Activated T-cell treated with anti-CD3 and anti-CD28 coated beads, Interleukin-2, amount 50 U/mL, for 72 hours (primary cell): ENCODE measurements around the gene TFE3. TPM values are rescaled to one million over a fixed set of nuclear protein-coding genes. Genes with fewer than 3 reads are reported as not detected.

Experiments
- ATAC-seq, 2 donors: fragments of 150-1000 bp; cut with Tn5 transposase; replicated peaks in 1 of 2; 2 replicates each; pipeline ENCODE4 v1.10.0; 2021; ENCODE audit warnings: moderate library complexity in 2 of 2, mild to moderate bottlenecking in 1 of 2
- DNase-seq, 2 donors: peaks; one replicate each; pipeline ENCODE4 v3.0.0; 2021 to 2022; ENCODE audit warnings: mixed read lengths in 1 of 2
- H3K27ac Mint-ChIP-seq: one replicate; pipeline ENCODE4 v1.8.0; 2022; ENCODE audit warnings: mild to moderate bottlenecking, moderate library complexity, mixed read lengths
- H3K27me3 Mint-ChIP-seq: one replicate; pipeline ENCODE4 v1.8.0; 2022; ENCODE audit warnings: low read depth, mixed read lengths
- H3K36me3 Mint-ChIP-seq, 2 donors: one replicate each; pipeline ENCODE4 v1.8.0; 2022; ENCODE audit warnings: mixed read lengths in 2 of 2, mild to moderate bottlenecking in 1 of 2; ENCODE audit not compliant: insufficient read depth in 2 of 2
- H3K4me1 Mint-ChIP-seq: one replicate; pipeline ENCODE4 v1.8.0; 2022; ENCODE audit warnings: low read depth, mixed read lengths
- H3K4me3 Mint-ChIP-seq, 2 donors: one replicate each; pipeline ENCODE4 v1.8.0; 2022; ENCODE audit warnings: mild to moderate bottlenecking in 2 of 2, mixed read lengths in 2 of 2, moderate library complexity in 2 of 2
- H3K9me3 Mint-ChIP-seq, 2 donors: one replicate each; pipeline ENCODE4 v1.8.0; 2022; ENCODE audit warnings: mixed read lengths in 2 of 2
- total RNA-seq, 2 donors: library from RNA; stranded (reverse); gene quantifications; one replicate each; pipeline ENCODE4 v1.2.3, GENCODE V29; 2022

The TFE3 gene
- total RNA-seq, 2 donors from 2014 or later, result 38.8 to 44.8 TPM

- Mint-ChIP-seq H3K9me3 (peaks cover 2 to 5% of the 10 kb centered on the region in 2 donors), H3K27me3 (peaks cover 28% of the 10 kb centered on the region), H3K36me3 (peaks cover 0 to 9% of the 10 kb centered on the region in 2 donors), H3K4me1 (peaks cover 26% of the 10 kb centered on the region), H3K27ac (peak overlapping the region; percentile 96), H3K4me3 (peak overlapping the region; percentile 78 to 89)
- DNase-seq (no peak), ATAC-seq (no peak)
Observed at GRCh38 chrX:49054073-49054762, 11.1 kb upstream of the TFE3 start.

GRCh38 chrX:49053223-49054072, 10.3 kb upstream of the TFE3 start:
- peaks cover 2 to 5% of the 10 kb centered on the region in 2 donors for H3K9me3 Mint-ChIP-seq
- peaks cover 26% of the 10 kb centered on the region for H3K4me1 Mint-ChIP-seq
- H3K36me3 Mint-ChIP-seq, result peaks cover 0 to 9% of the 10 kb centered on the region in 2 donors
- peaks cover 28% of the 10 kb centered on the region for H3K27me3 Mint-ChIP-seq
- ATAC-seq (peak; percentile 91 to 92), DNase-seq (peak; percentile 79 to 81)
- H3K27ac Mint-ChIP-seq, result peak overlapping the region; percentile 97
- H3K4me3 Mint-ChIP-seq, result peak overlapping the region; percentile 78 to 89

GRCh38 chrX:49043987-49044281, 777 bp upstream of the TFE3 start:
- no peaks in the 10 kb centered on the region for H3K36me3 Mint-ChIP-seq
- peaks cover 36% of the 10 kb centered on the region for H3K4me1 Mint-ChIP-seq
- no peak overlapping the region for H3K27ac Mint-ChIP-seq
- ATAC-seq (no peak), DNase-seq (no peak)
- H3K4me3 Mint-ChIP-seq, result peak overlapping the region; percentile 87 to 95
- H3K27me3 Mint-ChIP-seq, result no peaks in the 10 kb centered on the region
- H3K9me3 Mint-ChIP-seq, result no peaks in the 10 kb centered on the region

GRCh38 chrX:49042581-49043219, 457 bp downstream of the TFE3 start:
- no peaks in the 10 kb centered on the region for H3K9me3 Mint-ChIP-seq
- ATAC-seq (peak in 1 of 2 donors; percentile 11), DNase-seq (no peak)
- peaks cover 37% of the 10 kb centered on the region for H3K4me1 Mint-ChIP-seq
- H3K27ac Mint-ChIP-seq, result peak overlapping the region; percentile 97
- H3K36me3 Mint-ChIP-seq, result peaks cover 3 to 6% of the 10 kb centered on the region in 2 donors
- no peaks in the 10 kb centered on the region for H3K27me3 Mint-ChIP-seq
- peak overlapping the region; percentile 87 to 95 for H3K4me3 Mint-ChIP-seq

- Mint-ChIP-seq H3K4me1 (peaks cover 37% of the 10 kb centered on the region), H3K36me3 (peaks cover 4 to 8% of the 10 kb centered on the region in 2 donors), H3K4me3 (peak overlapping the region; percentile 87 to 95), H3K9me3 (no peaks in the 10 kb centered on the region), H3K27me3 (no peaks in the 10 kb centered on the region), H3K27ac (peak overlapping the region; percentile 97)
- no peak for DNase-seq
- ATAC-seq, result no peak
Observed at GRCh38 chrX:49041744-49042580, 1.2 kb downstream of the TFE3 start.

GRCh38 chrX:49040376-49040955, 2.7 kb downstream of the TFE3 start:
- Mint-ChIP-seq H3K27me3 (no peaks in the 10 kb centered on the region), H3K36me3 (peaks cover 6 to 8% of the 10 kb centered on the region in 2 donors), H3K4me1 (peaks cover 37% of the 10 kb centered on the region), H3K9me3 (no peaks in the 10 kb centered on the region), H3K27ac (no peak overlapping the region), H3K4me3 (peak overlapping the region; percentile 87 to 95)
- DNase-seq (no peak), ATAC-seq (no peak)

GRCh38 chrX:49039598-49040375, 3.4 kb downstream of the TFE3 start:
- Mint-ChIP-seq H3K27ac (peak overlapping the region; percentile 65), H3K4me3 (peak overlapping the region; percentile 62 to 87), H3K9me3 (no peaks in the 10 kb centered on the region), H3K27me3 (no peaks in the 10 kb centered on the region), H3K36me3 (peaks cover 6 to 8% of the 10 kb centered on the region in 2 donors), H3K4me1 (peaks cover 37% of the 10 kb centered on the region)
- DNase-seq (peak; percentile 34 to 35), ATAC-seq (no peak)

- Mint-ChIP-seq H3K27me3 (no peaks in the 10 kb centered on the region), H3K9me3 (no peaks in the 10 kb centered on the region), H3K4me1 (peaks cover 30% of the 10 kb centered on the region), H3K27ac (no peak overlapping the region), H3K4me3 (no peak overlapping the region), H3K36me3 (peaks cover 8 to 12% of the 10 kb centered on the region in 2 donors)
- DNase-seq (no peak), ATAC-seq (no peak)
Observed at GRCh38 chrX:49037883-49038475, 5.2 kb downstream of the TFE3 start.

GRCh38 chrX:49030283-49030682, 12.9 kb downstream of the TFE3 start:
- no peak overlapping the region for H3K4me3 Mint-ChIP-seq
- DNase-seq, result no peak
- ATAC-seq, result no peak
- peaks cover 6% of the 10 kb centered on the region for H3K27me3 Mint-ChIP-seq
- no peak overlapping the region for H3K27ac Mint-ChIP-seq
- H3K36me3 Mint-ChIP-seq, result peaks cover 0 to 7% of the 10 kb centered on the region in 2 donors
- no peaks in the 10 kb centered on the region for H3K4me1 Mint-ChIP-seq
- H3K9me3 Mint-ChIP-seq, result no peaks in the 10 kb centered on the region

GRCh38 chrX:49029876-49030275, 13.3 kb downstream of the TFE3 start:
- no peak for ATAC-seq
- H3K27me3 Mint-ChIP-seq, result peaks cover 6% of the 10 kb centered on the region
- H3K4me1 Mint-ChIP-seq, result no peaks in the 10 kb centered on the region
- H3K4me3 Mint-ChIP-seq, result no peak overlapping the region
- H3K36me3 Mint-ChIP-seq, result peaks cover 0 to 7% of the 10 kb centered on the region in 2 donors
- no peak overlapping the region for H3K27ac Mint-ChIP-seq
- no peaks in the 10 kb centered on the region for H3K9me3 Mint-ChIP-seq
- no peak for DNase-seq

- DNase-seq (no peak), ATAC-seq (no peak)
- Mint-ChIP-seq H3K4me3 (no peak overlapping the region), H3K4me1 (peaks cover 5% of the 10 kb centered on the region), H3K36me3 (no peaks in the 10 kb centered on the region), H3K9me3 (no peaks in the 10 kb centered on the region), H3K27ac (no peak overlapping the region), H3K27me3 (peaks cover 8% of the 10 kb centered on the region)
Observed at GRCh38 chrX:49019599-49020249, 23.4 kb downstream of the TFE3 start.
